B cell (primary cell): ENCODE data around the gene DSG3.

Experiments used
- EZH2 ChIP-seq: IDR thresholded peaks from 2 replicates; pipeline ENCODE4 v1.6.1; 2012; ENCODE audit warnings: borderline replicate concordance, low read depth, mild to moderate bottlenecking, moderate library complexity, low read length; ENCODE audit not compliant: insufficient read depth, poor library complexity, severe bottlenecking
- TF ChIP-seq, protein P1 (sequence below): fragments of 200-600 bp; IDR thresholded peaks from one replicate; pipeline ENCODE4 v1.8.0; 2022; ENCODE audit warnings: antibody characterized with exemption, mild to moderate bottlenecking

DNA sequence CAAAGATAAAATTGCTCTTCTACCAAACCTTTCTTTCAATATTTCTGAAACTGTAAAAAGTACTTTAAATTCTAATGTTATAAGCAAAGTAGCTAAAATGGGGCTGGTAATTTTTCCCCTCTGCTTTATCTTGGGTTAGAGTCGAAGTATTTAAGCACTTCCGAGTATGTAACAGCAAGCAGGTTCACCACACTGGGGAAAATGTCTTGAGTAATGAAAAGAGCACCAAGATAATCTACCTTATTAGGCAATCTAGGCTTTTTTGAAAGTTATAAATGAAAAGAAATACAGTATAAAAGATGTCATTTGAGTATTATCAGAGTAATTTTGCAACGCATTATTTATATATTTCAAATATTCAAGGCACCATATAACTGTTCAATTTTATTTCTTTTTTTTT lies 687 bp upstream of the DSG3 start:
- TF ChIP-seq, protein P1, sequence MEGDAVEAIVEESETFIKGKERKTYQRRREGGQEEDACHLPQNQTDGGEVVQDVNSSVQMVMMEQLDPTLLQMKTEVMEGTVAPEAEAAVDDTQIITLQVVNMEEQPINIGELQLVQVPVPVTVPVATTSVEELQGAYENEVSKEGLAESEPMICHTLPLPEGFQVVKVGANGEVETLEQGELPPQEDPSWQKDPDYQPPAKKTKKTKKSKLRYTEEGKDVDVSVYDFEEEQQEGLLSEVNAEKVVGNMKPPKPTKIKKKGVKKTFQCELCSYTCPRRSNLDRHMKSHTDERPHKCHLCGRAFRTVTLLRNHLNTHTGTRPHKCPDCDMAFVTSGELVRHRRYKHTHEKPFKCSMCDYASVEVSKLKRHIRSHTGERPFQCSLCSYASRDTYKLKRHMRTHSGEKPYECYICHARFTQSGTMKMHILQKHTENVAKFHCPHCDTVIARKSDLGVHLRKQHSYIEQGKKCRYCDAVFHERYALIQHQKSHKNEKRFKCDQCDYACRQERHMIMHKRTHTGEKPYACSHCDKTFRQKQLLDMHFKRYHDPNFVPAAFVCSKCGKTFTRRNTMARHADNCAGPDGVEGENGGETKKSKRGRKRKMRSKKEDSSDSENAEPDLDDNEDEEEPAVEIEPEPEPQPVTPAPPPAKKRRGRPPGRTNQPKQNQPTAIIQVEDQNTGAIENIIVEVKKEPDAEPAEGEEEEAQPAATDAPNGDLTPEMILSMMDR, result no peak
- TF ChIP-seq EZH2, result no peak
